GM12878 (cell line): Measurements from ENCODE around the gene ESYT2. TPM values are rescaled to one million over a fixed set of nuclear protein-coding genes. Genes with fewer than 3 reads are reported as not detected.

Experiments used
- ATAC-seq: fragments of 200-7000 bp; cut with Tn5 transposase; 3 replicates; pipeline ENCODE4 v1.9.1; 2020; ENCODE audit warnings: mild to moderate bottlenecking, moderate library complexity
- BruUV-seq: library from RNA; stranded (reverse); fragments of 400-500 nt; replicated peaks from 2 replicates; lab custom pipeline; 2021; lab: Mats Ljungman, UMichigan
- CTCF ChIA-PET: fragments of 300-600 bp; sonication (Branson Sonifier 250); formaldehyde crosslinking; extraction: SDS; loops from one replicate; lab custom pipeline; 2021; ENCODE audit warnings: inconsistent platforms; lab: Yijun Ruan, JAX
- POLR2A ChIA-PET: fragments of 350-600 bp; formaldehyde crosslinking; extraction: SDS; loops from one replicate; lab custom pipeline; 2021; ENCODE audit warnings: inconsistent platforms; lab: Charles Lee
- RAD21 ChIA-PET: fragments of 300-600 bp; sonication (Branson Sonifier 250); formaldehyde crosslinking; loops from one replicate; lab custom pipeline; 2023; ENCODE audit warnings: antibody characterized with exemption; ENCODE audit not compliant: unreplicated experiment; lab: Charles Lee
- SMC1A ChIA-PET: fragments of 300-600 bp; sonication (Branson Sonifier 250); formaldehyde crosslinking; loops from one replicate; lab custom pipeline; 2023; ENCODE audit not compliant: unreplicated experiment, uncharacterized antibody; lab: Charles Lee
- DNase-seq: peaks from one replicate; pipeline ENCODE4 v3.0.0-alpha.2; 2011; ENCODE audit warnings: low read depth, low spot score
- FAIRE-seq: peaks from 3 replicates; lab custom pipeline; 2011; peaks lifted over from hg19 to GRCh38; lab: Jason Lieb, UNC
- H2AFZ ChIP-seq: 2 replicates; pipeline ENCODE4 v1.6.0; 2011; ENCODE audit warnings: low read depth, low read length, control low read depth; ENCODE audit not compliant: control insufficient read depth
- H3K27ac ChIP-seq: 2 replicates; pipeline ENCODE4 v1.5.1; 2011; ENCODE audit warnings: control low read depth; ENCODE audit not compliant: control insufficient read depth, insufficient read depth
- H3K27me3 ChIP-seq, 2 experiments: replicated peaks in 1 of 2; 2 replicates each; pipeline versions ENCODE4 v1.6.0 to v1.6.1; 2011; ENCODE audit warnings: low read length in 1 of 2; ENCODE audit not compliant: control insufficient read depth in 2 of 2, insufficient read depth in 2 of 2
- H3K36me3 ChIP-seq, 2 experiments: 2 replicates each; pipeline ENCODE4 v1.5.1; 2011; ENCODE audit warnings: low read length in 1 of 2; ENCODE audit not compliant: control insufficient read depth in 2 of 2, insufficient read depth in 2 of 2
- H3K4me1 ChIP-seq: 2 replicates; pipeline ENCODE4 v1.6.1; 2011; ENCODE audit warnings: mild to moderate bottlenecking, low read length, moderate library complexity, mixed read lengths; ENCODE audit not compliant: control insufficient read depth, insufficient read depth
- H3K4me2 ChIP-seq: 2 replicates; pipeline ENCODE4 v1.6.0; 2011; ENCODE audit warnings: control low read depth; ENCODE audit not compliant: control insufficient read depth, insufficient read depth
- H3K4me3 ChIP-seq: fragments of 200-600 bp; sonication (generic); 2 replicates; pipeline ENCODE4 v1.5.1; 2016
- H3K79me2 ChIP-seq: 2 replicates; pipeline ENCODE4 v1.6.0; 2011; ENCODE audit warnings: low read length; ENCODE audit not compliant: control insufficient read depth, insufficient read depth
- H3K9ac ChIP-seq: 2 replicates; pipeline ENCODE4 v1.8.0; 2011; ENCODE audit warnings: low read length, control low read depth, mixed read lengths; ENCODE audit not compliant: control insufficient read depth, insufficient read depth
- H3K9me3 ChIP-seq: replicated peaks from 3 replicates; pipeline ENCODE4 v1.5.1; 2011; ENCODE audit warnings: mild to moderate bottlenecking, low read length; ENCODE audit not compliant: control insufficient read depth, insufficient read depth
- H4K20me1 ChIP-seq: 2 replicates; pipeline ENCODE4 v1.6.0; 2011; ENCODE audit not compliant: control insufficient read depth, insufficient read depth
- CHD2 ChIP-seq: IDR thresholded peaks from 2 replicates; pipeline ENCODE4 v1.6.1; 2011; ENCODE audit warnings: low read depth, low read length, improper control_type of control experiment, borderline replicate concordance
- CHD4 ChIP-seq: fragments of 200-600 bp; sonication (generic); IDR thresholded peaks from 2 replicates; pipeline ENCODE4 v1.6.1; 2016; ENCODE audit warnings: mild to moderate bottlenecking
- EP300 ChIP-seq, 2 experiments: fragments of 150-350 bp in 1 of 2; IDR thresholded peaks; 2 replicates each; pipeline ENCODE4 v1.6.1; 2011 to 2012; ENCODE audit warnings: low read depth in 2 of 2, low read length in 2 of 2, borderline replicate concordance in 1 of 2, improper control_type of control experiment in 1 of 2, inconsistent platforms in 1 of 2; ENCODE audit not compliant: control insufficient read depth in 1 of 2
- KDM1A ChIP-seq: fragments of 200-600 bp; sonication (generic); IDR thresholded peaks from 2 replicates; pipeline ENCODE4 v1.6.1; 2016; ENCODE audit warnings: borderline replicate concordance
- KLF5 ChIP-seq: fragments of 450-650 bp; IDR thresholded peaks from 2 replicates; pipeline ENCODE4 v1.6.1; 2014; ENCODE audit warnings: mild to moderate bottlenecking; ENCODE audit not compliant: partially characterized antibody
- SUPT20H ChIP-seq: IDR thresholded peaks from 2 replicates; pipeline ENCODE4 v1.6.1; 2011; ENCODE audit warnings: low read depth, mild to moderate bottlenecking, low read length, moderate library complexity, borderline replicate concordance; ENCODE audit not compliant: control insufficient read depth
- WGBS: methylation state at CpG from one replicate; pipeline ENCODE4 v1.1.6; 2016; ENCODE audit warnings: low lambda C conversion rate; ENCODE audit not compliant: insufficient replicate concordance, insufficient coverage; ENCODE audit errors: missing lambda C conversion rate; 5-methylcytosine and 5-hydroxymethylcytosine counted together
- in situ Hi-C: fragments of 300-500 bp; cut with MboI; formaldehyde crosslinking; loops from 9 replicates; pipeline ENCODE4 v1.14.3; 2018; ENCODE audit warnings: mixed read lengths
- intact Hi-C: fragments of 100-400 bp; cut with micrococcal nuclease; formaldehyde crosslinking; loops from one replicate; pipeline ENCODE4 v1.14.2; 2022; ENCODE audit not compliant: unreplicated experiment
- polyA plus RNA-seq, 11 experiments: library from polyadenylated mRNA; depleted of rRNA in 4 of 11; unstranded in 6 of 11; stranded (reverse) in 5 of 11; fragments of >200 nt; fragmentation: Nextera tagmentation in 4 of 11; fragmentation: Illumina TruSeq in 1 of 11; extraction: Ambion mirVana in 4 of 11; extraction: Trizol in 1 of 11; gene quantifications; 1 replicate in 1 of 11; 2 replicates in 10 of 11; pipeline versions ENCODE4 v1.2.1 to v1.2.3, GENCODE V29; 2011 to 2016; ENCODE audit warnings: inconsistent platforms in 2 of 11, missing spikeins in 2 of 11, low read depth in 1 of 11
- total RNA-seq, 4 experiments: library from RNA; depleted of rRNA in 3 of 4; stranded (reverse); fragments of >200 nt in 3 of 4; fragmentation: Illumina TruSeq in 1 of 4; extraction: Trizol in 1 of 4; gene quantifications; 2 replicates each; pipeline versions ENCODE4 v1.2.1 to v1.2.3, GENCODE V29; 2013 to 2021
- TF ChIP-seq, protein P1 (sequence below): fragments of 450-650 bp; IDR thresholded peaks from 2 replicates; pipeline ENCODE4 v1.6.1; 2017; ENCODE audit warnings: antibody characterized with exemption, mild to moderate bottlenecking, moderate library complexity

The ESYT2 gene
- total and polyA plus RNA-seq, 10 of the 15 experiments (the other 5 are each of a cell fraction or from before 2014, with no cell fraction given): 1.9 to 44.6 (median 21.4) TPM

DNA sequence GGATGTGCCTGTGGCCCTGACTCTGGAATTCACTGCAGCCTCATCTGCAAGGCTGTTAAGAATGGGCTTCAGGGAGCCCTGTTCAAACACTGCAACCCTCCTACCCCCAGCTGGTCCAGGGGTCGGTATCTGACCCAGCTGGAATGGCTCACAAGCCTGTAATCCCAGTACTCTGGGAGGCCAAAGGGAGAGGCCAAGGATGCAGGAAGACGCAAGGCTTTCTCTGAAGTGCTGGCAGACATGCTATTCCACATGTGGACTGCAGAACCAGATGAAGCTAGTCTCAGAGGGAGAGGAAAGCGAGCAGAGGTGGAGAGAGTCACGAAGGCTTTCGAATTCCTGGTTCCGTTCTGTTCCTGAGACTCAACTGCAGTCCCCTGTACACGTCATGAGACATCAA, 45.0 kb downstream of the ESYT2 start:
- H3K36me3 ChIP-seq: peaks cover 6 to 7% of the 10 kb centered on the region in 2 experiments
- RAD21 ChIA-PET: interaction anchor here (2.7 kb wide), 1 partner anchor 193 kb away, joined by 8 read pairs; no protein-coding TSS in a partner anchor
- H4K20me1 ChIP-seq: no peaks in the 10 kb centered on the region
- in situ Hi-C loops (no loop called here), intact Hi-C loops (no loop called here)
- no peaks in the 10 kb centered on the region for H3K27me3 ChIP-seq
- 98% methylated on average over 7 of the region's 7 CpGs for WGBS
- no TSS peak for BruUV-seq
- DNase-seq (no peak), FAIRE-seq (no peak), ATAC-seq (no peak)
- POLR2A ChIA-PET: no interaction called here
- H3K9ac ChIP-seq: no peak overlapping the region
- H2AFZ ChIP-seq: no peak overlapping the region
- H3K4me1 ChIP-seq: no peaks in the 10 kb centered on the region
- TF ChIP-seq KDM1A (no peak), EP300 (IDR thresholded peaks at IDR 0.05; ENCODE audit: borderline replicate concordance in 1 of 2, control insufficient read depth in 1 of 2, low read depth in 2 of 2, low read length in 2 of 2) (no peak), CHD2 (no peak)
- H3K27ac ChIP-seq: no peak overlapping the region
- CTCF ChIA-PET: interaction anchor here (1.2 to 2.0 kb wide), 3 partner anchors 8 to 192 kb away, joined by 3 to 6 read pairs (median 3); no protein-coding TSS in a partner anchor
- no peak overlapping the region for H3K4me3 ChIP-seq
- no peak overlapping the region for H3K4me2 ChIP-seq
- SMC1A ChIA-PET: interaction anchor here (1.3 kb wide), 1 partner anchor 8 kb away, joined by 3 read pairs; no protein-coding TSS in a partner anchor
- no peaks in the 10 kb centered on the region for H3K79me2 ChIP-seq
- H3K9me3 ChIP-seq: peaks cover 2% of the 10 kb centered on the region; the same call in 1 of the 3 replicates

DNA sequence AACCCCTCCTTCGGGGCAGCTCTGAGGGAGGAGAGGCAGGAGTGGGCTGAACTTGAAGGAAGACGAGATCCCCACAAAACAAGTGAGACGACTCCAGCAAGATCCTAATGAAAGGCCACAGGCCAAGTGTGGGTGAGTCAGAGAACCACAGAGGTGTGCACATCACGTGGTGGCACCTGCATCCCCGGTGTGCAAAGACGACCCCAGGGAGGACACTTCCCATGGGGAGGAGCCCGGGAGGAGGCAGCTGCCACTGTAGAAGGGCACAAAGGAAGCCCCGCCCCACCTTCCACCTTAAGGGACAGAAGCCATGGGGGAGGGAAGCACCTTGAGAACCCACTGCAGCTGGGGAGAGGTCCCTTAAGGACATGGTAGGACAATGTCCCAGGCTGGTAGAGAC, 45.7 kb downstream of the ESYT2 start:
- peaks cover 2% of the 10 kb centered on the region; the same call in 1 of the 3 replicates for H3K9me3 ChIP-seq
- WGBS: 75% methylated on average over 8 of the region's 8 CpGs
- no peak overlapping the region for H3K9ac ChIP-seq
- no peaks in the 10 kb centered on the region for H3K79me2 ChIP-seq
- TF ChIP-seq CHD4 (no peak), SUPT20H (no peak), KLF5 (no peak)
- TF ChIP-seq, protein P1, sequence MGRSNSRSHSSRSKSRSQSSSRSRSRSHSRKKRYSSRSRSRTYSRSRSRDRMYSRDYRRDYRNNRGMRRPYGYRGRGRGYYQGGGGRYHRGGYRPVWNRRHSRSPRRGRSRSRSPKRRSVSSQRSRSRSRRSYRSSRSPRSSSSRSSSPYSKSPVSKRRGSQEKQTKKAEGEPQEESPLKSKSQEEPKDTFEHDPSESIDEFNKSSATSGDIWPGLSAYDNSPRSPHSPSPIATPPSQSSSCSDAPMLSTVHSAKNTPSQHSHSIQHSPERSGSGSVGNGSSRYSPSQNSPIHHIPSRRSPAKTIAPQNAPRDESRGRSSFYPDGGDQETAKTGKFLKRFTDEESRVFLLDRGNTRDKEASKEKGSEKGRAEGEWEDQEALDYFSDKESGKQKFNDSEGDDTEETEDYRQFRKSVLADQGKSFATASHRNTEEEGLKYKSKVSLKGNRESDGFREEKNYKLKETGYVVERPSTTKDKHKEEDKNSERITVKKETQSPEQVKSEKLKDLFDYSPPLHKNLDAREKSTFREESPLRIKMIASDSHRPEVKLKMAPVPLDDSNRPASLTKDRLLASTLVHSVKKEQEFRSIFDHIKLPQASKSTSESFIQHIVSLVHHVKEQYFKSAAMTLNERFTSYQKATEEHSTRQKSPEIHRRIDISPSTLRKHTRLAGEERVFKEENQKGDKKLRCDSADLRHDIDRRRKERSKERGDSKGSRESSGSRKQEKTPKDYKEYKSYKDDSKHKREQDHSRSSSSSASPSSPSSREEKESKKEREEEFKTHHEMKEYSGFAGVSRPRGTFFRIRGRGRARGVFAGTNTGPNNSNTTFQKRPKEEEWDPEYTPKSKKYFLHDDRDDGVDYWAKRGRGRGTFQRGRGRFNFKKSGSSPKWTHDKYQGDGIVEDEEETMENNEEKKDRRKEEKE: no peak
- TF ChIP-seq, all 136 proteins: peak for 0
- peaks cover 7 to 9% of the 10 kb centered on the region in 2 experiments for H3K36me3 ChIP-seq
- ChIA-PET SMC1A (interaction anchor here (1.0 to 1.3 kb wide), 2 partner anchors 9 to 75 kb away, joined by 3 read pairs; no protein-coding TSS in a partner anchor), CTCF (interaction anchor here (0.9 to 2.0 kb wide), 5 partner anchors 9 to 193 kb away, joined by 3 to 6 read pairs (median 3); no protein-coding TSS in a partner anchor), RAD21 (interaction anchor here (2.7 kb wide), 1 partner anchor 193 kb away, joined by 8 read pairs; no protein-coding TSS in a partner anchor), POLR2A (no interaction called here)
- ATAC-seq: no peak
- H4K20me1 ChIP-seq: no peaks in the 10 kb centered on the region
- no peak overlapping the region for H3K4me2 ChIP-seq
- no peak for DNase-seq
- no peak overlapping the region for H3K27ac ChIP-seq
- H3K27me3 ChIP-seq: no peaks in the 10 kb centered on the region
- no TSS peak for BruUV-seq
- no peaks in the 10 kb centered on the region for H3K4me1 ChIP-seq
- intact Hi-C loops: no loop called here
- no peak for FAIRE-seq
- in situ Hi-C loops: no loop called here
- no peak overlapping the region for H2AFZ ChIP-seq
- H3K4me3 ChIP-seq: no peak overlapping the region
